ENCODE results near the gene AKR1A1.
A peak's percentile ranks its signal among the peaks of the same experiment; 100 is the strongest.
"Not testable (repeated sequence)": the region's sequence is repeated elsewhere in the genome, so short reads cannot be mapped to it uniquely, and the experiment has no call there.

AKR1A1 gene

DNA sequence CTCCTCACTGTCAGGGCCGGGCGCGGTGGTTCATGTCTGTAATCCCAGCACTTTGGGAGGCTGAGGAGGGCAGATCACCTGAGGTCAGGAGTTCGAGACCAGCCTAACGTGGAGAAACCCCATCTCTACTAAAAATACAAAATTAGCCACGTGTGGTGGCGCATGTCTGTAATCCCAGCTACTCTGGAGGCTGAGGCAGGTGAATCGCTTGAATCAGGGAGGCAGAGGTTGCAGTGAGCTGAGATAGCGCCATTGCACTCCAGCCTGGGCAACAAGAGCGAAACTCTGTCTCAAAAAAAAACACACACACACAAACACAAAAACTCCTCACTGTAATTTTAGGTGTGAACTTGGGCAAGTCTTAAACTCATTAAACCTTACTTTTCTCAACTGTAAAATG, 26.7 kb upstream of the AKR1A1 start:
- DNase-seq, result not testable (repeated sequence)

DNA sequence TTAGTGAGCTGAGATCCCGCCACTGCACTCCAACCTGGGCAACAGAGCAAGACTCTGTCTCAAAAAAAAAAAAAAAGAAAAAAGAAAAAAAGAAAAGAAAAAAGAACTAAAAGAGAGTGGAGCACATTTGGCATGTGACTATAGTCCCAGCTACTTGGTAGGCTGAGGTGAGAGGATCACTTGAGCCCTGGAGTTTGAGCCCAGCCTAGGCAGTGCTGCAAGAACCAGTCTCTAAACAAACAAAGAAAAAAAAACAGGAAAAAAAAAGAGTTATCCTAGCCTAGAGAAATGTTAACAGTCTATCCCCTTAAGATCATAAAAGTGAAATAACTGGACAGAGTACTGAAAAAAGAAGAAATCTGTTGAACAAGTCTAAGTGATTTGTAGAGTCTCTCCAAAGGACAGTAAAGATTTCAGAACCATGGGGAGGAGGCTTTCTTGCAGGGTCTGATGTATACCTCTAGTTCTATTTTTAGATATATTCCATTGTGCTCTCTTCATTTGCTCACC, 24.4 kb upstream of the AKR1A1 start:
- DNase-seq, result no peak

DNA sequence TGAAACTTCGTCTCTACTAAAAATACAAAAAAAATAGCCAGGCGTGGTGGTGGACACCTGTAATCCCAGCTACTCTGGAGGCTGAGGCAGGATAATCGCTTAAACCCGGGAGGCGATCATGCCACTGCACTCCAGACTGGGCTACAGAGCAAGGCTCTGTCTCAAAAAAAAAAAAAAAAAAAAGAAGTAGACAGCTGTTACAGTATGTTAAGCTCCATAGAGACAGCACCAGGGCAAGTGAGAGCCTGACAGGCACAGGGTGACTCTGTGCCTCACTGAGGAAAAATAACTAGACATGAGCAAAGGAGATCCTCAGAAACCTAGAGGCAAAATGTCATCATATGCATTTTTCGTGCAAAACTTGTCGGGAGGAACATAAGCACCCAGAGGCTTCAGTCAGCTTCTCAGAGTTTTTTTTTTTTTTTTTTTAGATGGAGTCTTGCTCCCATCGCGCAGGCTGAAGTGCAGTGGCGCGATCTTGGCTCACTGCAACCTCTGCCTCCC, 19.9 kb upstream of the AKR1A1 start:
- DNase-seq, result no peak

DNA sequence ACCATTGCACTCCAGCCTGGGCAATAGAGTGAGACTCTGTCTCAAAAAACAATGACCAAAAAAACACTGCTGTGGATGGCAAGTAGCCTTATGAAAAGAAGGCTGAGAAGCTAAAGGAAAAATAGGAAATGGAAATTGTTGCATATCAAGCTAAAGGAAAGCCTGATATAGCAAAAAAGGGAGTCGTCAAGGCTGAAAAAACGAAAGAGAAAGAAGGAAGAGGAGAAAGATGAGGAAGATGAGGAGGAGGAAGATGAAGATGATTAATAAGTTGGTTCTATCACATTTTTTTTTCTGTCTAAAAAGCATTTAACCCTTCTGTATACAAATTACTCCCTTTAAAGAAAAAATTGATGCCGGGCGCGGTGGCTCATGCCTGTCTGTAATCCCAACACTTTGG, 18.8 kb upstream of the AKR1A1 start:
- peak; percentile 38 to 68 (median 50) for DNase-seq

DNA sequence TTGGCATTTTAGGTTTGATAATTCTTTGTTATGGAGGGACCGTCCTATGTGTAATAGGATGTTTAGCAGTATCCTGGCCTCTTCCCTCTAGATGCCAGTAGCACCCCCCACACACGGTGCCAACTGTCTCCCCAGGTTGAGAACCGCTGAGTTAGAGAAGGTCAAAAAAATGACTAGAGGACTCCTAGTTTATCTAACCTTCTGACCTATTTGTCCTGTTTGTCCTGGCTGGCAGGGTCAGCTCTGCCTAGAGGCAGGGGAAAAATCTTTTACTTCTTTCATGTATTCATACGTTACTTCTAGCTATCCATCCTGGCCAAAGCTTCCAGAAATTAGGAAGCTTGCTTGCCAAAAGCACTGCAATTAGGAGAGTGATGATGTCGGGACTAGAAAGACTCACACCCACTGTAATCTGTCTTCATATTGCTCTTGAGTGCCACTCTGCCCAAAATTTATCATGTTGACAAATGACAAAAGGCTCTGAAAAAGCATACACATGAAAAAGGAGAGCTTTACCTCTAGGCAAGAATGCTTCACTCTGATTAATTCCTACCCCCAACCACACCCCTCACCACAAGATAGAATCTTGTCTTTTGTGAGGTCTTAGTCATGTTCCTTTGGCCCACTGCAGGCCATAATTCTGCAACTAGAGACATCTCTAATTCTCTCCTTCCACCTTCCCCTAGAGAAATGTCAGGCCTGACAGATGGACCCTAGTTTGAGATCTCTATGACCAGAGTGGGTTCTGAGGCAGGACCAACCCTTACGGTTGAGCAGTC, 14.4 kb upstream of the AKR1A1 start:
- DNase-seq, result no peak

DNA sequence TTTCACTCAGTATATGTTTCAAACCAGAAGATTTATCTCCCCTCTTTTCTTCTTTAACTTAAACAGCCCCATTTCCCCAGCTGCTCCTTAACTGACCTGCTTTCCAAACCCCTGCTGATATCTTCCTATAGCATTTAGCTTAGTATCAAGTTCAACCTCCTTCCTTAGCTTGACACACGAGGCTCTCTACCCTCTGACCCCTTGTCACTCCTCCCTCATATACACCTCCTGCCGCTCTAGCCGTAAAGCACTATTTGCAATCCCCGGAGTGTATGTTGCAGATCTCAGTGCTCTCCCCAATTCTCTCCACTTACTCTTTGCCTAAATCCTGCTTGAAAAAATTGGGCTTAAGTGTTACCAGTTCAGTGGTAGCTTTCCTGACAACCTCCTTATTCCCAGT, 13.7 kb upstream of the AKR1A1 start:
- DNase-seq, result no peak

DNA sequence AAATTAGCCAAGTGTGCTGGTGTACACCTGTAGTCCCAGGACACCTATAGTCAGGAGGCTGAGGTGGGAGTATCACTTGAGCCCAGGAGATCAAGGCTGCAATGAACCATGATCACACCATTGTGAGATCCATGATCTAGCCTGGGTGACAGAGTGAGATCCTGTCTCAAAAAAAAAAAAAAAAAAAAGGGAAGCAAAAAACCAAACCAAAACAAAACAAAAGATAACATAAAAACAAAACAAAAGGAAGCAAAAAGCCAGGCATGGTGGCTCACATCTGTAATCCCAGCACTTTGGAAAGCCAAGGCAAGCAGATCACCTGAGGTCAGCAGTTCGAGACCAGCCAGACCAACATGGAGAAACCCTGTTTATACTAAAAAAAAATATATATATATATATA, 9.4 kb upstream of the AKR1A1 start:
- DNase-seq, result peak in 2 of 3 donors; percentile 31 to 38

DNA sequence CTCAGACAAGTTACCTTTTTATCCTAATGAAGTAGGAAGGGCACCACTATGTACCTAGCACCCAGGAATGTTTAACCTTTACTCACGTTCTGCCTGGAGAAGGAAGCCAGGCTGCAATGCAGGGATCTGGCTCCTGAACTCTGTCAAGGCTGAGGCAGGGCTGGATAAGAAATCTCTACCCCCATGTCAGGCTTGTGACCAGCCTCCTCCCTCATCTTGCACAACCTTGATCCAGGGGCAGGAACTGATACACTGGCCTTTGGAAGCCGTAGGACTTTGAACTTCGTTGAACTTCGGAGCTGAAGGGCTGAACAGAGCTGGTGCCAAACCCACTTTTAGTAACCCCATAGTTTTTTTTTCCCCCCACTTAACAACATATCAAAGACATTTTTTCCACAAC, 8.0 kb upstream of the AKR1A1 start:
- DNase-seq, result peak; percentile 76 to 80 (median 77)

DNA sequence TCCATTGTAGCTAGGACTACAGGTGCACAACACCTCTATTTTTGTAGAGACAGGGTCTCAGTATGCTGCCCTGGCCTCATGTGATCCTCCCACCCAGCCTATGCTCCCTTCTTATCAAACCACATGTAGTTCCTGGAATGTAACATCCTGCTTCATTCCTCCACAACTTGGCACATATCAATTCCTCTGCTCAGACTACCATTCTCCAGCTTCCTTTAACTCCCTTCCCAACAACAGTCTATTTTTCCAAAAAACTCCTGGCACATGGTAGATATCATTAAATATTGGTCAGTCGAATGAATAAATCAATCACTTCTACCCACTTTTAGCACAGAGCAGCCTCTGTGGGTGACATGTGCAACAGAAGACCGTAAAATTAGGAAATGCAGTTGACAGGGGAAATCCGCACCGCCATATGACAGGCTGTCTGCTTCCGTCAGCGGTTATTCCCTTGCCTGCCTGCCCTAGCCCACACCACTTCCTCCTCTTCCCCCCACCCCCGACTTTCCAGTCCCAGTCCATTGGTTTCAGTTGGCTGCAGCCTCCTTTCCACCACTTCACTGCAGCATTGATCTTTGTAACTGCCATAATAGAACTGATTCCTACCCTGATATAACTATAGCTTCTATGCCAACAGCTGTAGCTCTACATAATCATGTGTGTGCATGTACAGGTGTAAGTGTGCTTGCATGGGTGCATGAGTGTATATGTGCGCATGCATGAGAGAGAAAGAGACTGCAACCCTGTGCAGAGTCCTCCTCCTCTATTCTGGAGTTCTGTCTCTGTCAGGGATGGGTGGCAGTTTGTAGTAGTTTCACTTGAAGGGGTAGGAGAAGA, 6.8 kb upstream of the AKR1A1 start:
- peak; percentile 94 to 97 (median 97) for DNase-seq

DNA sequence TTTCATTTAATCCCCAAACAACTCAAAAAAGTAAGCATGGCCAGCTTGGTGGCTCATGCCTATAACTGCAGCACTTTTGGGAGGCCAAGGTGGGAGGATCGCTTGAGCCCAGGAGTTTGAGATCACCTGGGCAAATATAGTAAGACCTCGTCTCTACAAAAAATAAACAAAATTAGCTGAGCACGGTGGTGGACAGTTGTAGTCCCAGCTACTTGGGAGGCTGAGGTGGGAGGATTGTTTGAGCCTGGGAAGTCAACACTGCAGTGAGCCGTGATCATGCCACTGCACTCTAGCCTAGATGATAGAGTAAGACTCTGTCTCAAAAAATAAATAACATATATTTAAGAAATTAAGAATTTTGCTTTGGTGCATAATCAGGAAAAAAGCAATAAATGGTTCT, 6.1 kb upstream of the AKR1A1 start:
- no peak for DNase-seq

DNA sequence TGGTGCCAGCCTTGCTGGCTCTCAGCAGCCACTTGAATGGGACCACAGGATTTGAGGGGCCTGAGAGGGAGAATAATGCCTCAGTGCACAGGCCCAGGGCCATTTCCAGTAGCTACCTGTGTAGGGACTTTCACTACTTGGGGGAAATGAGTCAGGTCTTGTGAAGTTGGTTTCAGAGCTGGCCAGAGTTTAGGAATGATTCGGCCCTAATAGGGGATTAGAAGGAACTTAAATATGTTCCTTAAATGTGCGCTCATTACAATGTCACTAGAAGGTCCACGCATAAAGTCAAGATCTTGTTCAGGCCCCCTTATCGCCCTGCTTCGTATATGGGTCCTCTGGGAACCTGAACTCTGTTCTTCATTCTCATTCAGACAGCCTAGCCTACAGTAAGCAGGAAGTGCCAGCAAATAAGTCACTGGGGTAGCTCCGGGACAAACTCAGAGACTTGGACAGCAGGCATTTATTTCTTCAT, 5.6 kb upstream of the AKR1A1 start:
- DNase-seq, result peak in 2 of 3 donors; percentile 37 to 57

DNA sequence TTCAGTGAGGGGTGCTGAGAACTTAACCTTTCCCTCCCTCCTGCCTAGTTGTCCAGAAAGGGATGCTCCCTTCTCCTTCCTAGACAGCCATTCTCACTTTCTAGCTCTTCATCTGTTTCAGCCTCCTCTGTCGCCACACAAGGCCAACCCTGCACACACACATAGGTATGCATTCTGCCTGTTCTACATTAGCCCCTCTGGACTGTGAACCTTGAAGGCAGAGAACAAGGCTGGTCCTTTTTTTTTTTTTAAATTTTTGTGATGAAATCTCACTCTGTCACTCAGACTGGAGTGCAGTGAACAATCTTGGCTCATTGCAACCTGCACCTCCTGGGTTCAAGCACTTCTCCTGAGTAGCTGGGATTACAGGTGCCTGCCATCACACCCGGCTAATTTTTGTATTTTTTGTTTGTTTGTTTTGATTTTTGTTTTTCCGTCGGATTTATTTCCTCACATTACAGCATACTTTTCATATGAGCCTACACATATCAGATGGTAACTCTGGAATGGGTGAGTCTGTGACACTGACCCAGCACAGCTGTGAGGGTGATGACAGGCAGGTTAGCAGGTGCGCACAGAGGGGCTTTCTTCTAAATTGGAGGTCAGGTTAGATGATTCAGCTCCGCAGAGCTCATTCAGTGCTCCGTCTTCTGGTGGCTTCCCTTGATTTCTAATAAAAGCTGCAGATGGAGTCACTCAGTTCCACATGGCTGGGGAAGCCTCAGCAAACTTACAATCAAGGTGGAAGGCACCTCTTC, 4.9 kb upstream of the AKR1A1 start:
- no peak for DNase-seq

DNA sequence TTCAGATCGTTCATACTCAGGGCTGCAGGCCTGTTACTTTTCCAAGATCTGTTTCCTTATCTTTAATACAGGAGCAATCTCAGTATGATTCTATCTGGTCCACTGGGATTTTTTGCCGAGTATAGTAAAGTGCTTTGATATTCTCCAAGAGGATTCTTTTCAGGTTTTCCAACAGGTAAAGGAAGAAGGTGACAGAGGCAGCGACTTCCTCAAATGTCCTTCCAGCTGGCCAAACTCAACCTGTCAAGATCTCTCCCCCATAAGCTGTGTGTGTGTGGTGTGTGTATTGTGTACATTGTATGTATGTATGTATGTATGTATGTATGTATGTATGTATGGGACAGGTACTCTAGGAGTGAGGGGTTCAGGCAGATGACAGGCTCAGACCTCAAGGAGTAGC, 1.1 kb downstream of the AKR1A1 start:
- no peak for DNase-seq

DNA sequence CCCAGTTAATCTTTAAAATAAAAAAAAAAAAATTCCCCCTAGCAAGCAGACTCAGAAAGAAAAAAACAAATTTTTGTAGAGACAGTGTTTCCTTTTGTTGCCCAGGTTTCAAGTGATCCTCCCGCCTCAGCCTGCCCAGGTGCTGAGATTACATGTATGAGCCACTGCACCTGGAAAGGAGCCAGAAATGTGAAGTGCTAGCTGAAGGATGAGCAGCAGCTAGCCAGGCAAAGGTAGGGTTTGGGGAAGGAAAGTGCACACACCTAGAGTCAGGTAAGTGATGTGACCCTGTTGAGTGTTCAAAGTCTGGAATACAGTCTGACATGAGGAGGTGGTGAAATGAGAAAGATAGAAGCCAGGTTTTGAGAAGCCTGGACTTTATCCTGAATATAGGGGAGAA, 1.7 kb downstream of the AKR1A1 start:
- no peak for DNase-seq

DNA sequence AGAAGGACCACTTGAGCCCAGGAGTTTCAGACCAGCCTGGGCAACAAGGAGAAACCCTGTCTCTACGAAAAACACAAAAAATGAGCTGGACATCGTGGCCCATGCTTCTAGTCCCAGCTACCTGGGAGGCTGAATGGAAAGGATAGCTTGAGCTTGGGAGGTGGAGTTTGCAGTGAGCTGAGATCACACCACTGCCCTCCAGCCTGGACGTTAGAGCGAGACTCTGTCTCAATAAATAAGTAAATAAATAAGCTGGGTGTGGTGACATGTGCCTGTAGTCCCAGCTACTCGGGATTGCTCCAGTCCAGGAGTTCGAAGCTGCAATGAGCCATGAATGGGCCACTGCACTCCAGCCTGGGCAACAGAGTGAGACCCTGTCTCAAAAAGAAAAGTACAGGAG, 3.6 kb downstream of the AKR1A1 start:
- DNase-seq, result no peak

DNA sequence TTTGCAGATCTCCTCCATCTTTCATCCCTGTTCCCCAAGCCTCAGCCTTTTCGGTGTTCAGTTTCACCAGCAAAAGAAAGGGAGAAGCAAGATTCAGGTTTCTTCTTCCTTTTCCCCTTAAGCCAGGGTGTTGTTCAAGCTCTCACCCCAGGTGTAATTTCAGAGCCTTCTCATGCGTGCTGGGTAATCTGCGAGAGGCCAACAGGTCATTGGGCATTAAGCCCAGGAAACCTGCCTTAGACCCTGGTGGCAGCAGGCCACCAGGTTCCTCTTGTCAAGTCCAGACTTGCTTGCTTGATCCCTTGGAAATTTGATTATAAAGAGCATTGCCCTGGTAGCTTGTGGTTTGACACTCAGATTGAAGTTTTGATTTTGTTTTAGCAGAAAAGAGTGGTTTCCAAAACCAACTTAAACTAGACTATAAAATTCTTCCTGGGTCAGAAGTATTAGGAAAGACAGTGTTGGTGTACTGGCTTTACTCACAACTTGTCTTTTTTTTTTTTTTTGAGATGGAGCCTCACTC, 6.9 kb downstream of the AKR1A1 start:
- no peak for DNase-seq

DNA sequence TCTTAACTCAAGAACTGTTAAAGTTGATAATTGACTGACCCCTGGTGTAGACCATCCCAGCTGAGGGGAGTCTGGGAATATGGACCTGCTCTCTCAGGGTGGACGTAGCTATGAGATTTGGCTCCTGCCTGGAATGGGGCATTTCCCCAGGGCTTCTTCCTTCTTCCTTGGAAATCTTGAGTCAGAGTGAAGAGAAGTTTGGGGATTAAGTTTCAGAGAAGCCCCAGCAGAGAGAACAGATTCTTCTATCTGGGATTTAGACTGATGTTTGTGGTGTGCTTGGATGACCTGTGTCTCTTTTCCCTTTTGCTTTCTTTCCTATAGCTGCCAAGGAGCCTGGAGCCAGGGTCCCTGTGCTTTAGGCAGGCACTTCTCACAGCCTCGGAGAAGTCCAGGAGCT, 13.2 kb downstream of the AKR1A1 start:
- DNase-seq, result no peak

DNA sequence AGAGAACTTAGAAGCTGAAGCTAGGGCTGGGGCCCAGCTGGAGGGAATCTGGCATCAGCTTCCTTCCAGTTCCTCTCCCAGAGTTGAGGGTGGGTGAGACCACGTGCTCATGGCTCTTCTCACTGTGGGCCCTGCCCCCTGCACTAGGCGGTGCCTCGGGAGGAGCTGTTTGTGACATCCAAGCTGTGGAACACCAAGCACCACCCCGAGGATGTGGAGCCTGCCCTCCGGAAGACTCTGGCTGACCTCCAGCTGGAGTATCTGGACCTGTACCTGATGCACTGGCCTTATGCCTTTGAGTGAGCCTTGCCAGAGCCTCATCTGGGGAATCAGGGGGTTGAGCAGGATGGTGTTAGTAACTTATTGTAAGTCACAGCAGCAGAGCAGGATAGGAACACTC, 16.1 kb downstream of the AKR1A1 start:
- peak; percentile 48 to 65 (median 59) for DNase-seq

DNA sequence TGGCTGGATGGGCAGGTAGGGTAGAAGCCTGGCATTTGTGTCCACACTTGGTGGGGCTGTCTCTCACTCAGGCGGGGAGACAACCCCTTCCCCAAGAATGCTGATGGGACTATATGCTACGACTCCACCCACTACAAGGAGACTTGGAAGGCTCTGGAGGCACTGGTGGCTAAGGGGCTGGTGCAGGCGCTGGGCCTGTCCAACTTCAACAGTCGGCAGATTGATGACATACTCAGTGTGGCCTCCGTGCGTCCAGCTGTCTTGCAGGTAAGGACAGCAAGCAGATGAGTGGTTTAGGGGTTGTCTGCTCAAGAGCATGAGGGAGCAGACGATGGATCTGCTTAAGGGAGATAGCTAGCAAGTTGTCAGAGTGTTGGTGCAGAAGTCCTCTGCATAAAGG, 17.3 kb downstream of the AKR1A1 start:
- DNase-seq, result no peak

DNA sequence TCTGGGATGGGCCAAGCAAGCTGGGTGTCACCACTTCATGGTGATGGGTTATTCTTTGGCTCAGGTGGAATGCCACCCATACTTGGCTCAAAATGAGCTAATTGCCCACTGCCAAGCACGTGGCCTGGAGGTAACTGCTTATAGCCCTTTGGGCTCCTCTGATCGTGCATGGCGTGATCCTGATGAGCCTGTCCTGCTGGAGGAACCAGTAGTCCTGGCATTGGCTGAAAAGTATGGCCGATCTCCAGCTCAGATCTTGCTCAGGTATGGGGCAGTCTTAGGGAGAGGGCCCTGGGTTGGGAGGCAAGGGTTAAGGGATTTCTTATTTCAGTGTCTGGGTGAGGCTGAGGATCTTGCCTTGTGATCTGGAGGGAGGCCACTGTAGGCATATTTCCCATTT, 17.8 kb downstream of the AKR1A1 start:
- DNase-seq, result no peak

DNA sequence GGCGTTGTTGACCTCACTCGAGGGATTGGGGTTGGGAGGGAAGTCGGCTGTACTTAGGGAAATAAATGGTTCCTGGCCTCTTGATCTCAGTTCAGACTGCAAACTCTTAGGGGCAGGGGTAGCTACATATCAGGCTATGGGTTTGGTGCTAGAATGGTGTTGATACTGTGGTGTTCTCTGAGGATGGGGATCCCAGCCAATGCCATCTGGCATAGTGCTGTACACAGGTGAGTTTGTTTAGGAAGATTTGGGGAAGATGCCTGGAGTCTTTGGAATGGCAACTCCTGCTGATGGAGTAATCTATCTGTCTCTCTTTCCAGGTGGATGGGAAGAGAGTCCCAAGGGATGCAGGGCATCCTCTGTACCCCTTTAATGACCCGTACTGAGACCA, 18.9 kb downstream of the AKR1A1 start:
- DNase-seq, result no peak

DNA sequence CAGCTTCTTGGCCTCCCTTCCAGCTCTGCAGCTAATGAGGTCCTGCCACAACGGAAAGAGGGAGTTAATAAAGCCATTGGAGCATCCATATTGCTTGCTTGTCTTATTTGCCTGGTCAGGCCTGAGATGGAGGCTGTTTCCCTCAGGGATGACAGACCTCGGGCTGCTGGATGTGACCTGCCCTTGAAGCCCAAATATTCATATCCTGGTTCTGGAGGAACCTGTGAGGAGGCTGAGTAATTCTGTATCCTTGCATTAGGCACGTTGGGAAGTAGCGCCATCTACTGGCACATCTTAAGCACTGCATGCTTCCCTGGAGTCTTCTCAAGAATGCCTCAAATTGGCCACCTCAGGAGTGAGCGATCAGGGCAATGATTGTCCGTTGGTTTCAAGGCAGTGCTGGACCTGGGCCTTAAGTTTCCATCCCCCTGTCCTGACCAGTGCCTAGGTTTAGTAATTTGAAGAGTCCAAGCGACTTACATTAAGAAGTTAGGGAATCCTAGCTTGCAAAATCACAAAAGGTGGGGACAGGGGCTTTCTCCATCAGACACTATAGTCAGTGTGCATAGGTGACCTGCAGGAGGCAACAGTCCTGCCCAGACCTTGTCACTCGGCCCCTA, 19.4 kb downstream of the AKR1A1 start:
- peak; percentile 76 to 87 (median 87) for DNase-seq
